GM12874 (cell line): ENCODE results near the gene FN3K.

ENCODE experiments used
- TF ChIP-seq, protein P1 (sequence below): IDR thresholded peaks from 2 replicates; pipeline ENCODE4 v1.5.1; 2011; ENCODE audit warnings: low read depth, mild to moderate bottlenecking, control low read depth, low read length, moderate library complexity; ENCODE audit not compliant: insufficient read depth

Gene FN3K

DNA sequence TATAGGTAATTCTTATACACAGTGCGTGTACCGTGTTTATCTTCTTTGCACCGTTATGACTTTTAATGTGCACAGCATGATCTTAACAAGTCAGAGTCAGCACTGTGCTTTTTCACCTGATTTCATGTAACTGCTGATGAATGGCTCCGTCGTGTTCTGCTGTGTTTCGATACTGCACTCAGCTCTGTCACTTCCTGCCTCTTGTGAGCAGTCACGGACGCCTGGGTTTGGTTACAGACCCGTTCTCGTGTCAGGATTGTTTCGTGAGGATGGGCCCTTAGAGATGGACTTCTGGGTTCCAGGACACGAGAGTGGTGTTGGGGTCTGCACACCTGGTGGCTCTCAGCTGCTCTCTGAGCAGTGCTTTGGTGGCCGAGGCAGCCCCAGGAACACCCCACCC is 41.0 kb downstream of the FN3K start:
- TF ChIP-seq, protein P1, sequence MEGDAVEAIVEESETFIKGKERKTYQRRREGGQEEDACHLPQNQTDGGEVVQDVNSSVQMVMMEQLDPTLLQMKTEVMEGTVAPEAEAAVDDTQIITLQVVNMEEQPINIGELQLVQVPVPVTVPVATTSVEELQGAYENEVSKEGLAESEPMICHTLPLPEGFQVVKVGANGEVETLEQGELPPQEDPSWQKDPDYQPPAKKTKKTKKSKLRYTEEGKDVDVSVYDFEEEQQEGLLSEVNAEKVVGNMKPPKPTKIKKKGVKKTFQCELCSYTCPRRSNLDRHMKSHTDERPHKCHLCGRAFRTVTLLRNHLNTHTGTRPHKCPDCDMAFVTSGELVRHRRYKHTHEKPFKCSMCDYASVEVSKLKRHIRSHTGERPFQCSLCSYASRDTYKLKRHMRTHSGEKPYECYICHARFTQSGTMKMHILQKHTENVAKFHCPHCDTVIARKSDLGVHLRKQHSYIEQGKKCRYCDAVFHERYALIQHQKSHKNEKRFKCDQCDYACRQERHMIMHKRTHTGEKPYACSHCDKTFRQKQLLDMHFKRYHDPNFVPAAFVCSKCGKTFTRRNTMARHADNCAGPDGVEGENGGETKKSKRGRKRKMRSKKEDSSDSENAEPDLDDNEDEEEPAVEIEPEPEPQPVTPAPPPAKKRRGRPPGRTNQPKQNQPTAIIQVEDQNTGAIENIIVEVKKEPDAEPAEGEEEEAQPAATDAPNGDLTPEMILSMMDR = no peak

DNA sequence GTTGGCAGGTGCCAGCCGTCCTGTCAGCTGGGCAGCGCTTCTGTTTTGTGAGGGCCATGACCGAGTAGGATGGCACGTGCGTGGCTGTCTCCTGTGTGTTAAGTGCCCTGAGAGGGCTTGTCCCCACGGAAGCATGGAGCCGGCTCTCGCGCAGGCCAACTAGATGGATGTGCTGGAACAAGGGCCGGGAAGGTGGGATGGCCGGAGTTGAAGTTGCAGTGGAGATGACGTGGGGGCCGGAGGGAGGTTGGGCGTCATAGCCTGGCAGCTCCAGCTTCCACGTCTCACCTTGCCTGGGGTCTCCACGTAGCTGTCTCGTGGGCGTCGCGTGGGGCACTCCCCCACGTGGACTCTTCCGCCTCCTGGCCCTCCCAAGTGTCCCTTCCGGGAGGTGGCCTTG is 44.1 kb downstream of the FN3K start:
- TF ChIP-seq, protein P1 = no peak

DNA sequence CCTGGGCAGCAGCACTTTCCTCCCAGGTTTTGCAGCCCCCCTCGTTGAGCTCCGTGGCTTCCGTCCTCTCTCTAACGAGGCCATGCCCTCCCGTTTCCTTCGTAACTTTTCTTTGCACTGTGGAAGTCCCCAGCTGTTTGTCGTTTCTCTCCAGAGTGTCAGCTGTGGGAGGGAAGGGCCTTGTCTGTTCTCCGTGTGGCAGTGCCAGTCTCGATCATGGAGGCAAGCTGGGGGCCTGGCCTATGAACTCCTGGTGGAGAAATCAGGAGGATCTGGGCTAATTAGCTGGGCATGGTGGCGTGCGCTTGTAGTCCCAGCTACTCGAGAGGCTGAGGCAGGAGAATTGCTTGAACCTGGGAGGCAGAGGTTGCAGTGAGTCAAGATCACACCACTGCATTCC is 44.8 kb downstream of the FN3K start:
- TF ChIP-seq, protein P1 = no peak

DNA sequence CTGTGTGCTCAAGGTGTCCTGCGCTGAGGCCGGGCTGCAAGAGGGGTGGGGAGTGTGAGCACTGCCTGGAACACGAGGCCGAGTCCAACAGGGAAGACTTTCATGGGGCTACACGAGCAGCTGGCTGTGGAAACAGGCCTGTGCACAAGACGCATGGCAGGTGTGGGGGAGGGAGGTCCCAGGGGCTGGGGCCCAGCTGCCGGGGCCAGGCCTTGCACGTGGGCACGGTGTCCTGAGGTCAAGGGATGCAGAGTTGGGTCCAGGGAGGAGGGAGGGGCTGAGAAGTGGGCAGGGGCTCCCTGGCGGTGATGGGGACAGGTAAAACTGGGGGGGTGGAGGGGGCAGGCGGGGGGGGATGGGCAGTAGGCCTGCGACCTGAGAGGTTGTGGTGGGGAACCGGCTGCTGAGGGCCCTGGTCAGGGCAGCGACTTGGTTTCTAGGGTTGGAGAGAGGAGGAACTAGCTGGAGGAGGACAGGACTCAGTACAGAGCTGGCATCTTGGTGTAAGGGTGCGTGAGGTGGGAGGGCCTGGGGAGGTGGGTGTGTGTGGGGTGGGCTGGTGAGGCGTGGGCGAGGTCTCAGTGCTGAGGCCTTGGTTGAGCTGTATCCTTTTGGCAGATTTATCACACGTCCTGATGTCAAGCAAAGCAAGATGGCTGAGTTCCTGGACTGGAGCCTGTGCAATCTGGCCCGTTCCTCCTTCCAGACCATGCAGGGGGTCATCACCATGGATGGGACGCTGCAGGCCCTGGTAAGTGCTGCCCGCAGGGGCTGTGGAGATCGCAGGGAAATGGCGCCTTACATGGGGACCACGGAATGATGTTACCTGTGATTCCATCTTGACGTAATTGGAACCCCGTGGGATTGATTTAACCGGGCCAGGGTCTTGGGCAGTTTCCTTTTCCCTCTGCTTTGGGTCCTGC is 45.8 kb downstream of the FN3K start:
- TF ChIP-seq, protein P1 = no peak

DNA sequence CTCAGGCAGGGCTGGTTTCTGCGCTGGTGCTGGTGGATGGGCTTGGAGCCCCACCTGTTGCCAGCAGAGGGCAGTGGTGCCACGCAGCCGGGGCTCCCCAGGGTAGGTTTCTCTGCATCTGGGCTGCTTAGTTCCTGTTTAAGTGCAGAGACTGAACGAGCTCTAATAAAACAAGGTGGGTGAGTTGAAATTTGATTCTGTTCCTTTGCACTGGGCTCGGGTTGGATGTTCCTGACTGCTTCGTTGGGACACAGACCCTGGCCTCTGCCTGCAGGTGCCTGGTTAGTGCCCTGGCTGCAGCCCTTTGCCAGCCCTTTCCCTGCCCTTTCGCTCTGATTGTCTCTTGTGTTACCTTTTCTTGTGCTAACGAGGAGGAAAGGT is 46.5 kb downstream of the FN3K start:
- TF ChIP-seq, protein P1 = peak; percentile 98

DNA sequence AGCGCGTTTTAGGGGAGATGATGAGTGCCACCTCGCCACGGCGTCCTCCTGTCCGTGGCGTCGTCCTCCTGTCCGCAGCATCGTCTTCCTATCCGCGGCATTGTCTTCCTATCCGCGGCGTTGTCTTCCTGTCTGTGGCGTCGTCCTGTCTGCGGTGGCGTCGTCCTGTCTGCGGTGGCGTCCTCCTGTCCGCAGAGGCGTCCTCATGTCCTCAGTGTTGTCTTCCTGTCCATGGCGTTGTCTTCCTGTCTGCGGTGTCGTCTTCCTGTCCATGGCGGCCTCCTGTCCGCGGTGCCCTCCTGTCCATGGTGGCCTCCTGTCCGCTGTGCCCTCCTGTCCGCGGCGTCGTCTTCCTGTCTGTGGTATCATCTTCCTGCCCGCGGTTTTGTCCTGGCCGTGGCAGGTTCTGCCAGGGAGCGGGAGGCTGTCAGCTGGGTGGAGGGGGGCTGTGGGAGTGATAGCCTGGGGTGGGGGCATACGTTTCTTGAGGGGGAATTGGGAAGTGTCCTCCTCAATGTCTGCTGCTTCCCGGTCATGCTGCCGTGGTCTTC is 47.3 kb downstream of the FN3K start:
- TF ChIP-seq, protein P1 = no peak

DNA sequence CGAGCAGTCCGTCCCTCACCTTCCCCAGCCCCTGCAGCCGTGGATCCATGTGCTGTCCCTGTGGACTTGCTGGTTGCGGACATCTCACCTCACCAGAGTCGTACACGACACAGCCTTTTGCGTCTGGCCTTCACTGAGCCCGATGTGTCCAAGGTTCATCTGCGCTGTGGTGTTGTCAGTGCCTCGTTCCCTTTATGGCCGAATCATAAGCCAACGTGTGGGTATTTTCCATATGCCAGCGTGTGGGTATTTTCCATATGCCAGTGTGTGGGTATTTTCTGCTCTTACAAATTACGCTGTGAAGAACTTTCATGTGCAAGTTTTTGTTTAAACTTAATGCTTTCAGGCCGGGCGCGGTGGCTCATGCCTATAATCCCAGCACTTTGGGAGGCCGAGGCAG is 48.1 kb downstream of the FN3K start:
- TF ChIP-seq, protein P1 = no peak
